NCI-H1436 (cell line): ENCODE measurements around the gene LMCD1.
A peak's percentile ranks its signal among the peaks of the same experiment; 100 is the strongest.

Experiments used
- DNase-seq: peaks from one replicate; lab custom pipeline; 2025; lab: John Stamatoyannopoulos, UW

Gene LMCD1

GRCh38 chr3:8501371-8502131 lies at the start of gene LMCD1:
Gene LMCD1 (plus strand): TSS chr3:8501823. CDS start chr3:8501939, 116 bp downstream.
- DNase-seq, result peak; percentile 80

GRCh38 chr3:8452112-8452511 lies 49.5 kb upstream of the LMCD1 start:
- no peak for DNase-seq

GRCh38 chr3:8453153-8453552 lies 48.5 kb upstream of the LMCD1 start:
- DNase-seq, result no peak

GRCh38 chr3:8455526-8456411 lies 45.9 kb upstream of the LMCD1 start:
- DNase-seq, result no peak

GRCh38 chr3:8456412-8456811 lies 45.2 kb upstream of the LMCD1 start:
- no peak for DNase-seq

- DNase-seq, result no peak
These were observed 44.6 kb upstream of the LMCD1 start for GRCh38 chr3:8457039-8457438.

- DNase-seq, result no peak
These were observed 43.4 kb upstream of the LMCD1 start for GRCh38 chr3:8458238-8458661.

- no peak for DNase-seq
These were observed 42.9 kb upstream of the LMCD1 start for GRCh38 chr3:8458711-8459110.

GRCh38 chr3:8460050-8460708 lies 41.4 kb upstream of the LMCD1 start:
- DNase-seq, result no peak

- no peak for DNase-seq
These were observed 40.7 kb upstream of the LMCD1 start for GRCh38 chr3:8460815-8461456.

GRCh38 chr3:8464668-8465067 lies 37.0 kb upstream of the LMCD1 start:
- DNase-seq, result no peak

GRCh38 chr3:8466526-8466925 lies 35.1 kb upstream of the LMCD1 start:
- DNase-seq, result no peak

- DNase-seq, result no peak
These were observed 30.8 kb upstream of the LMCD1 start for GRCh38 chr3:8470801-8471200.

- DNase-seq, result no peak
These were observed 29.1 kb upstream of the LMCD1 start for GRCh38 chr3:8472549-8472948.

GRCh38 chr3:8473029-8473428 lies 28.6 kb upstream of the LMCD1 start:
- no peak for DNase-seq

- no peak for DNase-seq
These were observed 27.6 kb upstream of the LMCD1 start for GRCh38 chr3:8473990-8474389.

GRCh38 chr3:8474991-8475390 lies 26.6 kb upstream of the LMCD1 start:
- no peak for DNase-seq

GRCh38 chr3:8480699-8481098 lies 20.9 kb upstream of the LMCD1 start:
- no peak for DNase-seq

- DNase-seq, result no peak
These were observed 20.2 kb upstream of the LMCD1 start for GRCh38 chr3:8481380-8481779.

- DNase-seq, result no peak
These were observed 19.4 kb upstream of the LMCD1 start for GRCh38 chr3:8482263-8482662.

- DNase-seq, result no peak
These were observed 18.5 kb upstream of the LMCD1 start for GRCh38 chr3:8482960-8483665.
